SW 1271 (cell line): Measurements from ENCODE around the gene DRAM1.
A peak's percentile ranks its signal among the peaks of the same experiment; 100 is the strongest.
"Not testable (repeated sequence)": the region's sequence is repeated elsewhere in the genome, so short reads cannot be mapped to it uniquely, and the experiment has no call there.

ENCODE experiments used
- DNase-seq, 2 experiments: peaks; one replicate each; lab custom pipeline; 2025; lab: John Stamatoyannopoulos, UW

The DRAM1 gene

DNA sequence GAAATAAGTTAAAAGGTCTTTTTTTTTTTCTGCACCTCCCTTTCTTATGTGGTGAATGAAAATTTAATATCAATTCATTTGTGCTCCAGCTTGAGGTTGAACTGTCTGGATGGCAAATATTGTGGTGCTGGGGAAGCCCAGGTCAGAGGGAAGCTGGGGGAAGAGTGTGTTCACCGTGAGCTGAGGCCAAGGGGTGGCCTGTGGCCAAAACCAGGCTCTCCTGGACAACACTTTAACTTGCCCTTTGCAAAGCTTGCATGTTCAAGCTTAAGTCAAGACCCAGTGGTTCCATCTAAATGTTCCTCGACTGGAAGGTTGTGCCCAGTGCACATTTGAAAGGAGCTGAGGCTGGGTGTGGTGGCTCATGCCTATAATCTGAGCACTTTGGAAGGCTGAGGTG, 28.8 kb downstream of the DRAM1 start:
- DNase-seq = no peak

DNA sequence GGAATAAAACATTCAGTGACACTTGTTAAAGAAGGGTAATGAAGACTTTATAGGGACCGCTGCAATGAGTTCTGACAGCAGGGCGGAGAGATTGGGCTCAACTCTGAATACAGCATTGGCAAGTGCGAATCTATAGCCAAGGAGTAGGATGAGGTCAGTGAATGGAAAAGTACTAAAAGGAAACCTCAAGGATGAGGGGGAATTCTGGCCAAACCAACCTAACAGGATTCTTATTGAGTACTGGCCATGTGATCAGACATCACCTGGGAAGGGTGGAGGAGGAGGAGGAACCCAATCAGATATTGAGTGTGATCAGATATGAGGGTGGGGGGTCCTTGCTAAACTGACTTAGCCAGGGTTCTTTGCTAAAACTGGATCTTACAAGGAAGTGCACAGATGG, 31.0 kb downstream of the DRAM1 start:
- no peak for DNase-seq

DNA sequence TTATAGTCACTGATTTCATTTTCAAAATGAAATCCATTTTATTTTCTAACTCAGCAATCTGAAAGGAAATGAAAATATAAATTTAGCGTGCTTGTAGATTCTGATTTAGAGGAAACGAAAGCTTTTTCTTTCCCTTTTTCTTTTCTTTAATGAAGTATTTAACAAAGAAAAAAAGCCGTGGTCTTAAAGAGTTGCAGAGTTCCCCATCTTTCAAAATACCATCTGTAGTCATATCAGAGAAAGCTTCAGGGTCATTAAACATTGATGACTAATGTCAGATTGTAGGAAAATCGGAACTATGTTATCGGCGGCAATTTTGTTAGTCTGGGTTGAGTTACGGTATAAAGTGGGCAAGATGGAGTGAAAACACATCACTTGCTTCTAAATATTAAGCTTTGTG, 32.3 kb downstream of the DRAM1 start:
- no peak for DNase-seq

DNA sequence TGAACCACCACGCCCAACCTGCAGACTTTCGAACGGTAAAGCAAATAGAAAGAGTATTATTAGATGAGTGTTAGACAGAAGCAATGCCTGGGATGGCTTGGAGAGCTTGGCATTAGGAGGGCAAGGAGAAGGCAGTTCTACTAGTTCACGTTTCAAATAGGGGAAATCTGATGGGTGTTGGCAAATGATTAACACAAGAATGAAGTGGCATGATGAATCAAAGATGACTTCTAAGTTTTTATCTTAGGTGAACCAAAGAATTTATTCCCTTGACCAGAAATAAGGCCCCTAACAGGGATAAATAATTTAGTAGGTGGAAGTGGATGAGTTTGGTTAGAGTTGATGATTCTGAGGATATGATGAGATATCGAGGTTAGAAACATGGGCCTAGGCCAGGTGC, 38.5 kb downstream of the DRAM1 start:
- DNase-seq = no peak

DNA sequence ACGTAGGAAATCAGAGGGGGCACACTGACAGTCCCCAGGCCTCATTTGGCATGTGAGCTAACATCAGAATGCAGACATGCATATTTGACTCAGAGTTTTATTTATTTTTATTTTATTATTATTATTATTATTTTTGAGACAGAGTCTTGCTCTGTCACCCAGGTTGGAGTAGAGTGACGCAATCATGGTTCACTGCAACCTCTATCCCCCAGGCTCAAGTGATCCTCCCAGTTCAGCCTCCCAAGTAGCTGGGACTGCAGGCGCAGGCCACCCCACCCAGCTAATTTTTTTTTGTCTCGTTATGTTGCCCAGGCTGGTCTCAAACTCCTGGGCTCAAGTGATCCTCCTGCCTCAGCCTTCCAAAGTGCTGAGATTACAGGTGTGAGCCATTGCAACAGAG, 41.4 kb downstream of the DRAM1 start:
- DNase-seq = not testable (repeated sequence)

DNA sequence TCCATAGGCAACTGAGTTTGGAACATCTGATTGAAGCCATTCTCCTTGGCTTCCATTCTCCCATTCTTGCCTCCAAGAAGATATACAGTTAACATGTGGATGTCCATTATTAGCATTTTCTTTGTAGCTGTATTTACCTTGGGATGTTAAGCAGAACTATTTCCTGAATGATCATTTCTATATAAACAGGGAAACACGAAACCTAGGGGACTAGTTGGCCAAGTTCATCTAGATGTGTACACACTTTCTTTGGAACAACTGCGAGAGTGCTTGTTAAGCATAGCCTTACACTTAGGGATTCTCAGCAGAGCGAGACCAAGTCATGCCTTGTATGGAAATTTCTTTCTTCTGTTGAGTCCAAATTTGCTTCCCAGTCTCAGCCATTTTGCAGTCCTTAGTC, 42.1 kb downstream of the DRAM1 start:
- no peak for DNase-seq

DNA sequence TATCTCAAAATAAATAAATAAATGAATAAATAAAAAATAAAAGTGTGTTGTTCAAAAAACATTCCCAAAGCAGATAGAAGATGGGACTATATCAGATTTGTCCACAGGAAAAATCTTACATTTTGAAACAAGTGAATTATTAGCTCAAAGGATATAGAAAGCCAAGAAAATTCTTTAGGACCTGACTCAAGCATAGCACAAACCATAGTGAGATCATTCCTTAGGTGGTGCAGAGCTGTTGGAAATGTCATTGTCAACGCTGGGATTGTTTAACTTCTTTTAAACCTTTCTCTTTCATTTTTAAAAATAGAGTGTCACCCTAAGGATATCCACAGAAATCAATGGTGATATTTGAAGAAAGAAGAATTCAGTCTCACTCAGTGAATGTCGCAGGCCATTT, 43.5 kb downstream of the DRAM1 start:
- DNase-seq = no peak

DNA sequence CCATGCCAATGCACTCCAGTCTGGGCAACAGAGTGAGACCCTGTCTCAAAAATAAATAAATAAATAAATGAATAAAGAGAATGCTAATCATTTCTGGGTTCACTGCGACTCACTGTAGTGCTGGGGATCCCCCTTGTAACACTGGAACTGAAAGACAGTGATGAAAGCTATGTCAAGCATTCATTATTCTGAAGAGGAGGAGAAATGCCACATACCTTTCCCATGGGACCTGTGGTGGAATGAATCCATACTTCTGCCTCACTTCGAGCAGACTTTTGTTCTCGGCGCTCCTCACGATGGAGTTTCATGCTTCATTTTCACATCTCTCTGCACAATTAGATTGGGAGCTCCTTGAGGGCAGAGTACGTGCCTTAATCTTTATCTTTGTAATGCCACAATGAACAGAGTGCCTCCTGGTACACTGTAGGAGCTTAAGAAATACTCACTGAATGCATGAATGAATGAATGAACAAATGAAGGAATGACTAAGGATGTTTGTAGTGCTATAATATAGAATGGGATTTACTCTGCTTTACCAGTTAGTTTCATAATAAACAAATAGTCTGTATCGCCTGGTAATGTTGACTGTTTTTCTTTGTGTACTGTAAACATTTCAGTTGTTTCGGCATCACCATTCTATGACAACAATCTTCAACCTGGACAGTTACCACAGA, 45.8 kb downstream of the DRAM1 start:
- no peak for DNase-seq

DNA sequence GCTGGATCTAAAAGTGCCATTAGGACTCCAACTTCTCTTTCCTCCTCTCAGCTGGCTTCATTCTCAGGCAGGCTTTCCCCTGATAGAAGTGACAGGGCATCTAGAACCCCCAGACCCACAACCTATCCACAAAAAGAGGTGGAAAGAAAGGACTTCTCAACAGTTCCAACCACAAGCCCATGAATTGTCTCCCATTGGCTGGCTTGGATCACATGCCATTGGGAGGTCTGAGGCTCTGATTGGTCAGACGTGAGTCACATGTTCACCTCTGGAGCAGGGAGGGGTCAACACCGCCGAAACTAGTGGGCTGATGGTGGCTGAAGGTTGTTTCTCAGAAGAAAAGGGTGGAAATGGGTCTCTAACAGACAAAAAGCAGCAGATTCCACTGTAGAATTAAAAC, 47.2 kb downstream of the DRAM1 start:
- DNase-seq = no peak

DNA sequence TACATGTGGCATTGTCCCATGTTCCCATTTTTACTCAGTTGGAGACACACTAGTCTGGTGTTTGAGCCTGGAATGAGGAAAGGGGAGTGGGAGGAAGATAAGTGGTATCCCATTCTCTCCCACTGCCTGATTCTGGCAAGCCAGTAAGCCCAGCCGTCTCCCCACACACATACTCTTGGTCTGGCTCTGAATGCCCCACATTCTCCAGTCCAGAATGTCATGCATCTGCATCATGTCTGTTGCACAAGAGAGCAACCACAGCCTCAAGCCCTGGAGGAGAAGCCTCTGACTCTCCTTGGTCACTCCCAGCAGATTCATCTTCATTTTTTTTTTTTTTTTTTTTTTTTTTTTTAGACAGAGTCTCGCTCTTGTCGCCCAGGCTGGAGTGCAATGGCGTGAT, 48.0 kb downstream of the DRAM1 start:
- DNase-seq = no peak

DNA sequence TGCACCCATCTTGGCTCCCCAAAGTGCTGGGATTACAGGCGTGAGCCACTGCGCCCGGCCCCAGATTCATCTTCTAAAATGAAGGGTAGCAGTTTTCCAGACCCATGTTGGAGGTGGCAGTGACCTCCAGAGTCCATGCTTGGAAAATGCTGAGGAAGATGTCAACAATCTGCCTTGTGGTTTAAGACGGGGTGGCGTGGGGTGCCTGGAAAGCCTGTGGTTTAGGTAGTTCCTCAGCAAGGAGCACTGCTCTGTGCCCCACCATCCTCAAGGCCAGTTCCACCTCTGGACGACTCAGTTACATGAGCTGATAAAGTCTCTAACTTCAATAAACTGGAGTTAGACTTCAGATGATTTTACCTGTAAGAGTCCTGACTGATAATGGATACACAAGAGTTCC, 48.6 kb downstream of the DRAM1 start:
- no peak for DNase-seq

DNA sequence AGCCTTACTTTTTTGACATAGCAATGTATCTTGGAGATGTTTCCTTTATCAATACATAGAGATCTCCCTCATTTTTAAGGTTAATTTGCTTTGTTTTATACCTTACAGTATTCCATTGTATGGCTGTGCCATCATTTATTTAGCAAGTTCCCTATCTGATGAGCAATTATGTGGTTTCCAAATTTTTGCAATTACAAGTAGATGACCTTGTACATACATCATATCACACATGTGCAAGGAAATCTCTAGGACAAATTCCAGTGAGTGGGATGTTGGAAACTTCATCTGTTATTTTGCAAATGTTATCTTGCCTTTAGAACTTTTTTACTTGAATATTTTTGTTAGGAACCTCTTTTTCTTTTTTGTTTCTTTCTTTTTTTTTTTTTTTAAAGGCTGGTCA, 49.7 kb downstream of the DRAM1 start:
- DNase-seq = no peak

DNA sequence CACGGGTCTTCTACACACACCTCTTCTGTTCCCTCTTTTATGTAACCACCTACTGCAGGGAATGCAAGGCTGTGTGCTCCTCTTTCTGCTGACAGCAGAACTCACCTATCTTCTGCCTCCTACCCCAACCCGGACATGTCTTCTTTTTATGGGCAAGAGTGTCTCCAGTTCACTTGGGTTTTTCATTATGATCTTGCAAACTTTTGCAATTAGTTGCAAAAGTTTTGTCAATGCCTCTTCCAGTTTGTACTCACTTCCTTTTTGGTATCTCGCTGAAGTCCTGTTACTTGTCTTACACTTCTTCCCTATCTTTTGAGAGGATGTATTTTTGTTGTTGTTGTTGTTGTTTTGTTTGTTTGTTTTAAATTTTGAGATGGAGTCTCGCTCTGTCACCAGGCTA, 50.6 kb downstream of the DRAM1 start:
- DNase-seq = no peak

DNA sequence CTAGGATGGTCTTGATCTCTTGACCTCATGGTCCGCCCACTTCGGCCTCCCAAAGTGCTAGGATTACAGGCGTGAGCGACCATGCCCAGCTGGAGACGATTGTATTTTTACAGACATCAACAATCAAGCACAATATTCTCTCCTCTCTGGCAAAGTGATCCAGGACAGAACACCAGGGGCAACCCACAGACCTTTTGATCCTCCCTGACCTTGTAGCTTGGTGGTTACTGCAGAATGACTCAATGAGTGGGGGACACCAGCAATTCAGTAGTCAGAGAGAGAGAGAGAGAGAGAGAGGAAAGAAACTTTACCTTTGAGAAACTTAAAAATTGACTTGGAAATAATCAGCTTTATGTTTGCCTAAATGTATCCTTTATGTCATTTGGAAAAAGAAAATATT, 51.2 kb downstream of the DRAM1 start:
- DNase-seq = no peak

DNA sequence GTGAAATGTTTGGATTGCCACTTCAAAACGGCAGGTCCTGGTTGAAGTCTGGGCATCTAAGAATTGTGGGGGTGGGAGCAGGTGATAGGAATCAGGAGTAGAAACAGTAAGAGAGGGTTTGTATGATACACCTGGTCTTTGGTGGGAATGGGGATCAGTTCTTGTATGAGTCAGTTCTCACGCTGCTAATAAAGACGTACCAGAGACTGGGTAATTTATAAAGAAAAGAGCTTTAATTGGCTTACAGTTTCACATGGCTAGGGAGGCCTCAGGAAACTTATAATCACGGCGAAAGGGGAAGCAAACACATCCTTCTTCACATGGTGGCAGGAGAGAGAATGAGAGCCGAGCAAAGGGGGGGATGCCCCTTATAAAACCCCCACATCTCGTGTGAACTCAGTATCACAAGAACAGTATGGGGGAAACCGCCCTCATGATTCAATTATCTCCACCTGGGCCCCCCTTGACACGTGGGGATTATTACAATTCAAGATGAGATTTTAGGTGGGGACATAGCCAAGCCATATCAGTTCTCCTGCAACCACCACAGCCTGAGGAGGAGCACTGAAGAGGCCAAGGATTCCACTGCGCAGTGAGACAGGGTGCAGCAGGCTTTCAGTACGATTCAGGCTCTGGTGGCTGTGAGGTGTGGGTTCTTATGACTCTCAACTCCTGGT, 52.1 kb downstream of the DRAM1 start:
- no peak for DNase-seq

DNA sequence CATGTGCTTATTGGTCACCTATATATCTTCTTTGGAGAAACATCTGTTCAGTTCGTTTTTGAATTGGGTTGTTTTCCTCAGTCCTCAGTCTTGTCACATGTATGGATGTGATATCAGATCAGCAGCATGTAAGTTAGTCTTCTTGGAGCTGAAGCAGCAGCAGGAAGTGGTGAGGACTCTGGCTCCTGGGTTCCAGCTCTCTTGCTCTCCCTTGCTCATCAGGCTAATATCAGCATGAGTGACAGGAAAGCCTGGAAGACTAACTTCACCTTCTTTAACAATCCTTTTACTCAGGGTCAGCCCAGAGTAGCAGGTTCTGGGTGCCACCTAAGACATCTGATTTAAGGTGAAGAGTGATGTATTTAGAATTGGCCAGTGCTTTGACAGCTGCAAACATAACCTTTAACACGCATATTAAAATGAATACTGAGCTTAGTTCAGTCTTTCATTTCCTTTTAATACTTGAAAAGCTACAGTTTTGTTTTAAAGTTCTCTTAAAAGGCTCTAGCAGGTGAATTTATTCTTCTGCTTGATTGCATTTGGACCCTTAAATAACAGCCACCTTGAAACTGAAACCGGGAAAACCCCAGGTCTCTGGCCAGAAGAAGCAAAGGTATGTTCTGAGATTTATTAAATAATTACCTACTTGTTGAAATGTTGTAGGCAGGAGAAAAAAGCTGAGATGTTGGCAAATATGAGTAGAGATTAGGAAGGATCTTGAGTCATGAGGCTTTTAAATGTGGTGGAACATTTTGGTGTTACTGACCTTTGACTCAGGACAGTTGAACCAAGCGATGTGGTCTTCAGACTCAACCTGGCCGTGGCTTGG, 54.3 kb downstream of the DRAM1 start:
- DNase-seq = no peak

DNA sequence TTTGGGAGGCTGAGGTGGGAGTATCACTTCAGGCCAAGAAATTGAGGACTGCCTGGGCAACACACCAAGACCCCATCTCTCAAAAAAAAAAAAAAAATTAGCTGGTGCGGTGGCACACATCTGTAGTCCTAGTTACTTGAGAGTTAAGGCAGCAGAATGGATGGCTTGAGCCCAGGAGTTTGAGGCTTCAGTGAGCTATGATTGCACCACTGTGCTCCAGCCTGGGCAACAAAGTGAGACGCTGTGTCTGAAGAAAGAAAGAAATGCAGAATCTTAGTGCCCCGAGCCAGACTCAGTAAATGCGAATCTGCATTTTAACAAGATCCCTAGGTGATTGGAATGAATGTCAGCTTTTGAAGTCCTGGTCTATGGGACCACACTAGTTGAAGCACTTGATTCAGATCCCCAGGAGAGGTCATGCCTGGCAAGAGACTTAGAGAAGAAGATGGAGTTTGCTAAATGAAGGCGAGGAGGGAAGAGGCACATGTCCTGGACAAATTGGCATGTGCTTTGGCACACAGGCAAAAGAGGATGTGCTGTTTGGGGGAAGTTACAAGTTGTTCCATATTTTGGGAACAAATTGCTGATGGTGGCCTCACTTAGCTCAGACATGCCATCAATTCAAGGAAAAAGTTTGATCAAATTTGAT, 56.6 kb downstream of the DRAM1 start:
- DNase-seq = no peak

DNA sequence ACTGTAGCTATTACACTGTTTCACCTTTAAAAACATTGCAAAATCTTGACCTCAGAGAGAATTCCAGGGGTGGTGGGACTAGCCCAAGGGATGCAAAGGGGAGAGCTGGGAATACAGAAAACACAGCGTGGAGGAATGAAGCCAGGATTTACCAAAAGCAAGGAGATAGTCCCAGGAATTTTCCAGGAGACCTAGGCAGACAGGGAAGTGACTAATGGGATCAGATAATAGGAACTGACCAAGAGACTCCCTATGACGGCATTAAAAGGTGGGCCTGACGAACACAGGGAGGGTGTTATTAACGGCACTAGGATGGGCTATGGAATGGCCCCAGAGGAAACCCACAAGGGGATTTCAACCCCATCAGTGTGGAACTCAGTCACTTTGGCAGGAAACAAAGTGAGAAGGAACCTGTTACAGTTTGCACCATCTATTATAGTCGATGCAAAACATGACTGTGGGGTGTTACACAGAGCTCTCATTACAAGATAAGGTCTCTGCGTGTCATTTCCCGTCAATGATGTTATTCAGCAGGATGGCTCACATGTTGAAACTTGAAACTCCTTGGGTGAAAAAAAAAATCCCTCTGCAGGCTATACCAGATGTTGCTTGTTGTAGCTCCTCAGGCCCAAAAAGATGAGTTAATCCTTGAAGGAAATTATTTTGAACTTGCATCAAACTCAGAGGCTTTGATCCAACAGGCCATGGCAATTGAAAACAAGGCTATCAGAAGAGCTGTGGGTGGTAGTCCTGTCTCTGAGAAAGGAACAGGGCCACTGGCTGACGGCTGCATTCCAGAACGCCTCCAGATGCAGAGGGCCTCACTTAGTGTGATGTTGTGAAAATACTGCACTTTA, 58.7 kb downstream of the DRAM1 start:
- peak in 1 of 2 experiments; percentile 29 for DNase-seq

DNA sequence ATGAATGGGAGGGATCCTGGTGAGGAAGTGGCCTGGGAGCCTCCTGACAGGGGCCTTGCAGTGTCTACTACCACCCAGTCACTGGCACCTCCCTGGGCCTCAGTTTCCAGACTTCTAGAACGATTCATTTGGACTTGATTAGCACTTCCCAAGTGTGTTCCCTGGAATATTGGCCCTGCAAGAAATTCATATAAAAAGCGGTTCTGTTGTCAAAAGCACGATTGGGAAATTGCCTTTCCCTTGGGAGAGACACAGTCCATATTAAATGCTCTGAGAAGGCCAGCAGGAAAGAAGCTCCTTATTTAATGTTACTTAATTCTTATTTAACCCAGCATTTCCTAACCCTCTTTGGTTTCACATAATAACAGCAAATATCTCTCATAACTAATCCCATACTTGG, 61.9 kb downstream of the DRAM1 start:
- DNase-seq = no peak

DNA sequence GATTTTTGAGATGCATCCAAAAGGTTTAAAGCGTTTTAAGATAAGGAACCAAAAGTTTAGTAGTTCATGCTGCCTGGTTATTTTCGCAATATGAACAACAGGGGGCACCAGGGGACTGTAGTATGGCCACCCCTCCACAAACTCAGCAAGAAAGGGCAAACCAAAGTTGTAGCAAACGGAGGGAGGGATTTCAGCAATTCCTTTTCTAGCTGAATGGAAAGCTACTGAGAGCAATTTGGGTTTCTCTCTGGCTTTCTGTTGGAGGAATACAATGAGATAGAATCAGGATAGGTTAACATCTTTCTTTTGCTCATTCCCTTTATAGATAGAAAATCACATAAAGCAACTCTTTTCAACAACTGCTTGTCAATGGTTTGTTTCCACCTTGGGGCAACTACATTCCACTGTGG, 62.5 kb downstream of the DRAM1 start:
- DNase-seq = peak in 1 of 2 experiments; percentile 65

DNA sequence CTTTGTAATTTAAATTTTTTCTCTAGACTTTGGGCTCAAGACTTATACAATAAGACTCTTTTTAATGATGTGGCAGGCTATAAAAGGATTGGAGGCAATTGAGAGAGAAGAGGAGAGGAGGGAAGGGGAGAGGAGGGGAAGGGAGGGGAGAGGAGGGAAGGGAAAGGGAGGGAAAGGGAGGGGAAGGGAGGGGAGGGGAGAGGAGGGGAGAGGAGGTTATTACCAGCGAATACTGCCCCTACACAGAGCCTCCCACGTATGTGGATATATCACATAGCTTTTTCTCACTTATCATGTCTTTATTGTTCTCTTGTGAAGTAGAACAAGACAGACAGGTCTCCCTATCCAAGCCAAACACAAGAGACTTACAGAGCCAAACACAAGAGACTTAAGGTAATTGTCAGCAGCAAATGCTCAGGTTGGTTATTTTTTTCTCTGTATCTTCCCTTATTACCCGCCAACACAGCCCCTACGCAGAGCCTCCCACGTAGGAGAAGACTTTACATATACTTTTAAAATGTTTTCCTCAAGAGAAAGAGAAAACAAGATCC, 63.1 kb downstream of the DRAM1 start:
- no peak for DNase-seq
